NCI-H460 (cell line): ENCODE results near the gene EIF4H. TPM values are rescaled to one million over a fixed set of nuclear protein-coding genes. Genes with fewer than 3 reads are reported as not detected.
"Not testable (repeated sequence)": the region's sequence is repeated elsewhere in the genome, so short reads cannot be mapped to it uniquely, and the experiment has no call there.

Experiments
- DNase-seq: peaks from one replicate; pipeline ENCODE4 v3.0.0-alpha.2; 2016; ENCODE audit warnings: low read depth; ENCODE audit errors: extremely low read depth
- total RNA-seq: library from RNA; depleted of rRNA; stranded (reverse); fragments of >200 nt; shearing (Covaris generic); gene quantifications from 2 replicates; pipeline ENCODE4 v1.2.3, GENCODE V29; 2014

The EIF4H gene
- total RNA-seq, 1 experiment from 2014 or later: 659 TPM

GRCh38 chr7:74174606-74175082, 488 bp downstream of the EIF4H start:
- DNase-seq: no peak

DNA sequence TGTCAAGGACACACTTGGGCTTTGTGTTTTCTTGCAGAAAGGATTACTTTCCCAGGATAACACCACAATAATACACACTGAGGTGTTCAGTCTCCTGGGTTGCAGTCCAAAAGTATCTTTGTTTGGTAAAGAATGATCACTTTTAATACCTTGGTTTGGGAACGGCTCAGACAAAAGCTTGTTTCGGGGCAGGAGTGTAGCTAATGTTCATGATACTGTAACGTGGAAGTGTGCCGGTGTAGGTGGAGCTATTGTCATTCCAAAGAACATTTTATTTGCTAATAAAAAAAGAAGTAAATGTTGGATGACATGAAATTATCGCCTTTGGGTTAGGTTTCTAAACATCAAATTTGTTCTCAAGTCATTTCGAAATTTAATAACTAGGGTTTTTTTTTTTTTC, 1.2 kb downstream of the EIF4H start:
- DNase-seq: no peak

DNA sequence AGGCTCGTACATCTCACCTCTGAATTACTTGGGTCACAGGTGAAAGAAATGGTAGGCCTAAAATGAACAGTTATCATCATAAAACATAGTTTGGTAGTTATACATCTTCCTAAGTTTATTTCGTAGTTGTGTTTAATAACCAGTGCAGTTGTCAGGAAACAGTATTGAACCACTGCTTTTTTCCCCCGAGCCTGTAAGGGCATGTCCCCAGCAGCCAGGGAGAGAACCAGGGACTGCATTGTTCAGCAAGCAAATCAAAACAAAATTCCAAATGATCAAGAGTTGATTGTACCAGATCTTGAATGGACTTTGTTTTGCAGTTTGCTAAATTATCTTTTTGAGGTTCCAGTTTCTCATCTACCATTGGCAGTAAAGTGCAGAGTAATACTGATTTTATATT, 2.4 kb downstream of the EIF4H start:
- DNase-seq: no peak

- no peak for DNase-seq
Measured at GRCh38 chr7:74178632-74179031, 4.5 kb downstream of the EIF4H start.

DNA sequence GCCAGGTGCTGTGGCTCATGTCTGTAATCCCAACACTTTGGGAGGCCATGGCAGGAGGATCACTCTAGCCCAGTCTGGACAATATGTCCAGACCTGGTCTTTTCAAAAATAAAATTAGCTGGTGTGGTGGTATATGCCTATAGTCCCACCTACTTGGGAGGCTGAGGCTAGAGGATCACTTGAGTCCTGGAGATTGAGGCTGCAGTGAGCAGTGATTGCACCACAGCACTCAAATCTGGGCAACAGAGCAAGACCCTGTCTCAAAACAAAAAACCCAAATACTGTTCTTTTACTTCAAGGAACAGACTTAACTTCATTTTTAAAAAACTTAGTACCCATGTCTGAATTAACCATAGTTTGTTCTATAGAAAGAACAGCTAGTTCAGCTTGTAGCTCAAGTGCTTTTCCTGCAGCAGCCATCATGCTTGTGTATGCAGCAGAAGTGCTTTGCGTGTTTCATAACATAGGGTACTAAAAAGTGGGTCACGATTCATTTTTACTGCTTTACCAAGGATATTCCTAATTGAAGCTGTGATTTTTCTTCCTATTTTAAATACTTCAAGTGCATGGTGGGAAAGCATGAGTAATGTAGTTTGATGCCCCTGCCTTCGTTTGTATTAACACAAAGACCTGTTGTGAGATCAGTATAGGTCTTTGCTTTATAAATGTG, 5.9 kb downstream of the EIF4H start:
- DNase-seq: no peak

DNA sequence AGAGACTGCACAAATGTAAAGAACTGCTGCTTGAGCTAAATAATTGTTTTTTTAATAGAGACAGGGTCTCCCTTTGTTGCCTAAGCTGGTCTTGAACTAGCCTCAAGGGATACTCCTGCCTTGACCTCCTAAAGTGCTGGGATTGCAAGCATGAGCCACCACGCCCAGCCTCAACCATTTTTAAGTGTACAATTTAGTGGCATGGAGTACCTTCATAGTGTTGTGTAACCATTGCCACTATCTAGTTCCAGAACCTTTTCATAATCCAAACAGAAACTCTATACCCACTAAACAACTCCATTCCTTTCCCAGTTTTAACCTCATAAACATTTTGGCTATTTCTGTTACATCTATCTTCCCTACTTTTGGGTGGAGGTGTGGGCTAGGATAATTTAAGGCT, 6.7 kb downstream of the EIF4H start:
- no peak for DNase-seq

DNA sequence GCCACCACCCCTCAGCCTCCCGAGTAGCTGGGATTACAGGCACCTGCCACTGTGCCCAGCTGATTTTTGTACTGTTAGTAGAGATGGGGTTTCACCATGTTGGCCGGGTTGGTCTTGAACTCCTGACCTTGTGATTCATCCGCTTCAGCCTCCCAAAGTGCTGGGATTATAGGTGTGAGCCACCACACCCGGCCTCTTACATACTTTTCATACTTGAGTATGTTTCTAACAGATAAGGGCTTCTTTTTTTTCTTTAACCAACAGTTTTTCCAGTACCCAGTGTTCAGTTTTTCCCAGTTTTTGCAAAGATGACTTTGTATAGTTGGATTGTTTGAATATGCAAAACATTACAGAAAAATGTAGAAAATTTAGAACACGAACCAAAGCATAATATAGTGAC, 7.7 kb downstream of the EIF4H start:
- DNase-seq: no peak

DNA sequence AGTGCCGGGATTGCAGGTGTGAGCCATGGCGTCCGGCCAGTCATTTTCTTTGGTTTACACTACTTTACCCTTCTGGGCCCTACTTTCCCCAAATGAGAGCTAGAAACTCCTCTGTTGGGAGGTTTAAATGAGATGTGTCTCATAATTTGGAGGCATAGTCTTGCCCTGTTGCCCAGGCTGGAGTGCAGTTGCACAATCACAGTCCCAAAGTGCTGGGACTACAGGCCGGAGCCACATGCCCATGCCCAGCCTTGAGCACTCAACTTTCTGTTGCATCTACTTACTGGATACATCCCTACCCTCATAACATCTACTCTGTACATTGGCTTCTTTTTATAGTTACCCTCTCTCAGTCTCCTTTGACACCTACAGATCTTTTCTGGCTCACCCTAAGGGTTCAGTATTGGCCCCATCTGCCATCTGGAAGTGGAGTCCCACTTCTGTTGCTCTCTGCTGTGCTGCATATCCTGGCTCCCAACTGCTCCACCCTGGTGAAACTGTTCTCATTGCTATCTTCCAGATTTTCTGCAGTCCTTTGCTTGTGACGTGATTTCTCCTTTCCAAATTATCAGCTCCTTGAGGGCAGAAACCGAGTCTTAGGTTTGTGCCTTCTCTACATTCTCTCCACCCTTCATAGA, 8.4 kb downstream of the EIF4H start:
- no peak for DNase-seq

GRCh38 chr7:74183142-74183541, 9.0 kb downstream of the EIF4H start:
- DNase-seq: no peak

DNA sequence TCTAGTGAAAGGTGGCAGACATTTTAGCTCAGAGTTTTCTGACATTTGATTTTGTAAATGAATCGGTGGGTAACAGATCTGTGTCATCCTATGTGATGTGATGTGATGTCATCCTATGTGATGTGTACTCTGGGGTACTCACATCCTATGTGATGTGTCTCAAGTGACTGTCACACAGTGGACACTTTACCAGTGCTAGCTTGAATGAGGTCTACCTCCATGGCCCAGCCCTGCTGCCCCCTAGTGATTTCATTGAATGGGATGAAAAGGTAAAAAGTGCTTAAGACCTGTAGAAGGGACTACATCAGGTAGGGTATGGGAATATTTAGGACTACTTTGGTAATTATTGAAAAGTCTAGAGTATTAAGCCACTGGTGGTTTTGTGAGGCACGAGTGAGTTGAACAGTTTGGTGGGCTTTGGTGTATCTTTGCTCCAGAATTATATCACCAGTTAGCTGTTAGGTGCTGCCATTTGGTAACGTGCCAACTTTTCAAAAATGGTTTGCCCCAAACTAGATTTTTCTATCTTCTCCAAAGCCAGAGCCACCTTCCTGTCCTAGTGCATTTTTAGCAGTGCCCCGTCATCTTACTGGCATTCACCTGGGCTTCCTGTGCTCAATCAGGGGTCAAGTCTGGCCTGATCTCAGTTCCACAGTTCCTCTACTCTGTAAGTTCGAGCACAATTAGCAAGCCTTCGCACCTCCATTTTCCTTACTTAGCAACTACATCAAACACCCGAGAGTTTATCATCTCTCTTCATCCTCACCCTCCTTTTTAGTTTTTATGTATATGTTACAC, 9.7 kb downstream of the EIF4H start:
- DNase-seq: no peak

DNA sequence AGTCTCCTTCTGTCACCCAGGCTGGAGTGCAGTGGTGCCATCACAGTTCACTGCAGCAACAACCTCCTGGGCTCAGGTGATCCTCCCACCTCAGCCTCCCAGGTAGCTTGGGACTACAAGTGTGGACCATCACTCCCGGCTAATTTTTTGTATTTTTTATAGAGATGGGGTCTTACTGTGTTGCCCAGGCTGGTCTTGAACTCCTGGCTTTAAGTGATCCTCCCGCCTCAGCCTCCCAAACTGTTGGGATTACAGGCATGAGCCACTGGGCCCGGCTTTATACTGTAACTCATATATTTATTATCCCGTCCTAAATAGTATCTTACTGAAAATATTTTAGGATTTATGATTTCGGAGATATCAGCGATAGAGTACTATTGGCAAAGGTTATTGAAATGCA, 10.9 kb downstream of the EIF4H start:
- no peak for DNase-seq

- DNase-seq: no peak
Measured at GRCh38 chr7:74185636-74186035, 11.5 kb downstream of the EIF4H start.

DNA sequence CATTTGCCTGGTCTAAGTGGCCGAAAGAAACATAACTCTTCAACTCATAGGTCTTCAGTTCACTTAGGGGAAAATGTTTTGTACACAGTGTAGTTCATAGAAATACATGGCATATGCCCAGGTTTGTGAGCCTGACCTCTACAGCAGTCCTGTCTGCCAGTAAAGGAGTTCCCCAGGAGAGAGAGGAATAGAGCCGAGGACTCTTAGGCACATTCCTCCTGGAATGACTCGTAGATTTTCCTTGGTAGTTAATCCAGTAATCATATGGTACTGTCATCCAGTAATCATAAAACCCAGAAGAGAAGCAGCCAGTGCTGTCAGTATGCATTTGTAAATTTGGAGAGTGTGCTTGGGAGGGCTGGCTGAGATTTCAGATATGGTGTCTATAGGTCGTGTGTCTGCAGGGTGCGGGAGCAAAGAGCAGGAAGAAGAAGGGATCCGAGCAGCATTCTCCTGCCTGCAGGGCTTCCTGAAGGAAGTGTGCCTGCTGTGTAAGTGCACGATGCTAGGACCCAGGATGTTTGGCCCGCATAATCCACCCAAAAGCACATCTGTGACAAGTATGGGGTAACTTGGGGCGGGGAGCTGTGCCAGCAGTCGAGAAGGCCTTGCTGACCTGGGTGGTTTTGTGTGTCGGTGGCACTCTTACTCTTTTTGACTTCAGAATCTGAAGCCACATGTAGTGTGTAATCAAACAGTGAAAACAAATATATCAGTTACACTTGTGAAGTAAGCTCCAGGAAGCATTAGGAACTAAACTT, 13.9 kb downstream of the EIF4H start:
- DNase-seq: peak; percentile 83

- no peak for DNase-seq
Measured at GRCh38 chr7:74190259-74190658, 16.1 kb downstream of the EIF4H start.

GRCh38 chr7:74191231-74191630, 17.1 kb downstream of the EIF4H start:
- DNase-seq: no peak

- DNase-seq: no peak
Measured at GRCh38 chr7:74193054-74193453, 18.9 kb downstream of the EIF4H start.

GRCh38 chr7:74193913-74194312, 19.8 kb downstream of the EIF4H start:
- DNase-seq: no peak

GRCh38 chr7:74194686-74195085, 20.5 kb downstream of the EIF4H start:
- DNase-seq: no peak

- DNase-seq: not testable (repeated sequence)
Measured at GRCh38 chr7:74195139-74195860, 21.1 kb downstream of the EIF4H start.

DNA sequence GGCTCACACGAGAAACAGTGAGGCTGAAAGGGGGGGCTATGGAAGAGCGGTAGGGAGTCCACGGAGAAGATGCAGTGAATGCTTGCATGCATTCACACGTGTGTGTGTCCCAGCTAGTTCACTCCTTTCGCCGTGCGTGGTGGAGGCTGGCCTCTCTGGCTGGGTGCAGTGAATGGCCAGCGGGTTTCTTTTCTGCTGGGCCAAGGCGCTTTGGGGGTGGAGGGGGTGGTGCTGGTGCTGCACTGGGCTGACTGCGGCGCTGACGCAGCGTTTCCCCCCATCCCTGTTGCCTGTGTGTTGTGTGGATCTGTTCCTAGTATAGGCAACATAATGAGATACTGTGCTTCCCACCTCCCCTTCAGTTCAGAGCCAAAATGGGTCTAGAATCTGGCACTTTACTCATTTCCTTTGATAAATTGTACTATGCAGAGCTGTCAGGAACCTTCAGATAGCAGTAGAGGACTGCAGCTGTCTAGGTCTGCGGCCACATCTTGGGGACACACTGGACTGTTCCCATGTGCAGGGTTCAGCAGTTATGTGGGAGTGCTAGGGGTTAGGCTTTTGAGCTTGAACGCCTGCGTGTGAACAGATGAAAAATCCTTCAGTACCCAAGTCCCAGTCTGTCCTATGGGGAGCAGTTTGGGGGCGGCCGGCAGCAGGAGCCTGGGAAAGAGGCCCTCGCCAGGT, 22.0 kb downstream of the EIF4H start:
- not testable (repeated sequence) for DNase-seq
